ENCODE measurements around the gene TNS1.

Gene TNS1

GRCh38 chr2:217953531-217953932 is 49.3 kb downstream of the TNS1 start:
- ChIA-PET CTCF (no interaction called here), POLR2A (no interaction called here)
- TF ChIP-seq, protein P1, sequence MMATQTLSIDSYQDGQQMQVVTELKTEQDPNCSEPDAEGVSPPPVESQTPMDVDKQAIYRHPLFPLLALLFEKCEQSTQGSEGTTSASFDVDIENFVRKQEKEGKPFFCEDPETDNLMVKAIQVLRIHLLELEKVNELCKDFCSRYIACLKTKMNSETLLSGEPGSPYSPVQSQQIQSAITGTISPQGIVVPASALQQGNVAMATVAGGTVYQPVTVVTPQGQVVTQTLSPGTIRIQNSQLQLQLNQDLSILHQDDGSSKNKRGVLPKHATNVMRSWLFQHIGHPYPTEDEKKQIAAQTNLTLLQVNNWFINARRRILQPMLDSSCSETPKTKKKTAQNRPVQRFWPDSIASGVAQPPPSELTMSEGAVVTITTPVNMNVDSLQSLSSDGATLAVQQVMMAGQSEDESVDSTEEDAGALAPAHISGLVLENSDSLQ (IDR thresholded peaks at IDR 0.05): no peak
- TF ChIP-seq SUZ12 (IDR thresholded peaks at IDR 0.05): no peak
- no peak for DNase-seq (ENCODE audit: extremely low spot score)

DNA sequence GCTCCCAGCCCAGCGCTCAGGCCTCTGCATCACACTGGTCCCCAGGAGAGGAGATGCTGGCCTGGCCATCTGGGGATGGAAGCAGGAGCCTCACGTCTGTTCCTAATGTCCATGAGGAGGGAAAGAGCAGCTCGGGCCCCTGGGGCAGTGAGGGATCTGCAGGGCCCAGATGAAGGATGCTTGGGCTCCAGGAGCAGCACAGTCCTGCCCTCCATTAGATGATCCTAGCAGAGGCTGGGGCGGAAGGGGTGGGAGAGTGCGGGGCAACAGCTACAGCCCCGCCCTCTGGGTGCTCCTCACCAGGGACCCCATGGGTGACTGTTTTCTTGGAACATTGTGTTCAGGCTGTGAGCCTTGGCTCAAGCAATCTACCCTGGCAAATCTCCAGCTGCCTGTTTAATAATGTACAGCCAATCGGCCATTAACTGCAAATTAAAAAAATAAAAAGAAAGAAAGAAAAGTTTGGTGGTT is 49.7 kb downstream of the TNS1 start:
- TF ChIP-seq FOXA1 (IDR thresholded peaks at IDR 0.05) (no peak), ELF4 (IDR thresholded peaks at IDR 0.05) (no peak), FOXK2 (IDR thresholded peaks at IDR 0.05) (no peak), BHLHE40 (IDR thresholded peaks at IDR 0.05; ENCODE audit: borderline replicate concordance) (no peak), CTBP1 (IDR thresholded peaks at IDR 0.05; ENCODE audit: borderline replicate concordance) (no peak), TARDBP (IDR thresholded peaks at IDR 0.05) (no peak), SP1 (IDR thresholded peaks at IDR 0.05) (no peak), FOXM1 (IDR thresholded peaks at IDR 0.05; ENCODE audit: borderline replicate concordance) (no peak), SUZ12 (IDR thresholded peaks at IDR 0.05) (no peak), ARNT (IDR thresholded peaks at IDR 0.05) (no peak), HDGF (IDR thresholded peaks at IDR 0.05; ENCODE audit: borderline replicate concordance) (no peak), ZNF384 (IDR thresholded peaks at IDR 0.05) (no peak), L3MBTL2 (conservative IDR thresholded peaks at IDR 0.05) (no peak)
- TF ChIP-seq, protein P1 (IDR thresholded peaks at IDR 0.05): no peak
- POLR2A ChIA-PET: no interaction called here
- CTCF ChIA-PET: no interaction called here
- DNase-seq (ENCODE audit: extremely low spot score): no peak

GRCh38 chr2:217952409-217952808 is 50.4 kb downstream of the TNS1 start:
- POLR2A ChIA-PET: no interaction called here
- no peak for DNase-seq (ENCODE audit: extremely low spot score)
- TF ChIP-seq SP1 (IDR thresholded peaks at IDR 0.05): no peak
- no peak for TF ChIP-seq HDGF (IDR thresholded peaks at IDR 0.05; ENCODE audit: borderline replicate concordance)
- no peak for TF ChIP-seq ZNF384 (IDR thresholded peaks at IDR 0.05)
- TF ChIP-seq ARNT (IDR thresholded peaks at IDR 0.05): no peak
- TF ChIP-seq BHLHE40 (IDR thresholded peaks at IDR 0.05; ENCODE audit: borderline replicate concordance): no peak
- no peak for TF ChIP-seq ELF4 (IDR thresholded peaks at IDR 0.05)
- TF ChIP-seq FOXA1 (IDR thresholded peaks at IDR 0.05): no peak
- no peak for TF ChIP-seq NFRKB (IDR thresholded peaks at IDR 0.05)
- TF ChIP-seq FOXM1 (IDR thresholded peaks at IDR 0.05; ENCODE audit: borderline replicate concordance): no peak
- TF ChIP-seq SUZ12 (IDR thresholded peaks at IDR 0.05): no peak
- CTCF ChIA-PET: no interaction called here

- ChIA-PET CTCF (no interaction called here), POLR2A (no interaction called here)
- TF ChIP-seq FOXK2 (IDR thresholded peaks at IDR 0.05) (no peak), SP1 (IDR thresholded peaks at IDR 0.05) (no peak), NFRKB (IDR thresholded peaks at IDR 0.05) (no peak), BHLHE40 (IDR thresholded peaks at IDR 0.05; ENCODE audit: borderline replicate concordance) (no peak), FOXA1 (IDR thresholded peaks at IDR 0.05) (no peak), TARDBP (IDR thresholded peaks at IDR 0.05) (no peak), ARNT (IDR thresholded peaks at IDR 0.05) (no peak), HDGF (IDR thresholded peaks at IDR 0.05; ENCODE audit: borderline replicate concordance) (no peak), L3MBTL2 (conservative IDR thresholded peaks at IDR 0.05) (no peak), LEF1 (IDR thresholded peaks at IDR 0.05; ENCODE audit: borderline replicate concordance) (no peak), FOXM1 (IDR thresholded peaks at IDR 0.05; ENCODE audit: borderline replicate concordance) (no peak), ELF4 (IDR thresholded peaks at IDR 0.05) (no peak), CTBP1 (IDR thresholded peaks at IDR 0.05; ENCODE audit: borderline replicate concordance) (no peak), ZNF384 (IDR thresholded peaks at IDR 0.05) (no peak), SUZ12 (IDR thresholded peaks at IDR 0.05) (no peak)
- TF ChIP-seq, protein P1 (IDR thresholded peaks at IDR 0.05): no peak
- DNase-seq (ENCODE audit: extremely low spot score): no peak
These were observed 51.1 kb downstream of the TNS1 start for GRCh38 chr2:217951521-217952247.

GRCh38 chr2:217951091-217951490 is 51.7 kb downstream of the TNS1 start:
- TF ChIP-seq FOXA1 (IDR thresholded peaks at IDR 0.05) (no peak), ARNT (IDR thresholded peaks at IDR 0.05) (no peak), HDGF (IDR thresholded peaks at IDR 0.05; ENCODE audit: borderline replicate concordance) (no peak), BHLHE40 (IDR thresholded peaks at IDR 0.05; ENCODE audit: borderline replicate concordance) (no peak), ZNF384 (IDR thresholded peaks at IDR 0.05) (no peak), ELF4 (IDR thresholded peaks at IDR 0.05) (no peak), NFRKB (IDR thresholded peaks at IDR 0.05) (no peak), L3MBTL2 (conservative IDR thresholded peaks at IDR 0.05) (no peak), FOXM1 (IDR thresholded peaks at IDR 0.05; ENCODE audit: borderline replicate concordance) (no peak), TARDBP (IDR thresholded peaks at IDR 0.05) (no peak), LEF1 (IDR thresholded peaks at IDR 0.05; ENCODE audit: borderline replicate concordance) (no peak), FOXK2 (IDR thresholded peaks at IDR 0.05) (no peak), SUZ12 (IDR thresholded peaks at IDR 0.05) (no peak), CTBP1 (IDR thresholded peaks at IDR 0.05; ENCODE audit: borderline replicate concordance) (no peak), SP1 (IDR thresholded peaks at IDR 0.05) (no peak)
- TF ChIP-seq, protein P1 (IDR thresholded peaks at IDR 0.05): no peak
- POLR2A ChIA-PET: no interaction called here
- CTCF ChIA-PET: no interaction called here
- DNase-seq (ENCODE audit: extremely low spot score): no peak

All from HEK293T (cell line).